ENCODE measurements around the gene RALGAPA2. TPM values are rescaled to one million over a fixed set of nuclear protein-coding genes. Genes with fewer than 3 reads are reported as not detected.

Gene RALGAPA2
- total RNA-seq, 1 experiment from 2014 or later, result 18.2 TPM

- no peaks in the 10 kb centered on the region for H3K27me3 Mint-ChIP-seq (ENCODE audit: low read depth)
- H3K4me1 Mint-ChIP-seq, result peaks cover 15% of the 10 kb centered on the region
- ChIA-PET POLR2A (no interaction called here), CTCF (interaction anchor here (1.6 kb wide), 1 partner anchor 11 kb away, joined by 5 read pairs; no protein-coding TSS in a partner anchor)
- no peak overlapping the region for H3K4me3 Mint-ChIP-seq
- H3K36me3 Mint-ChIP-seq, result 0 out of 2 replicates have a peak, but pooled peaks cover 8% of the 10 kb centered on the region
- DNase-seq (ENCODE audit: low spot score) (peak; percentile 25), ATAC-seq (peak; percentile 57)
- TF ChIP-seq PRDM15 (CRISPR knock-in tag; IDR thresholded peaks at IDR 0.05) (0 out of 2 replicates have a peak, but pooled peaks have one; percentile 8), AR (CRISPR knock-in tag; IDR thresholded peaks at IDR 0.05) (no peak), TEAD1 (CRISPR knock-in tag; IDR thresholded peaks at IDR 0.05) (no peak), CTCF (IDR thresholded peaks at IDR 0.05) (no peak), CREB1 (CRISPR knock-in tag; IDR thresholded peaks at IDR 0.05) (0 out of 2 replicates have a peak, but pooled peaks have one; percentile 25), ZNF263 (CRISPR knock-in tag; IDR thresholded peaks at IDR 0.05; ENCODE audit: low read depth) (no peak), ZNF281 (CRISPR knock-in tag; IDR thresholded peaks at IDR 0.05) (0 out of 2 replicates have a peak, but pooled peaks have one; percentile 14), FOXP4 (CRISPR knock-in tag; IDR thresholded peaks at IDR 0.05) (no peak), ATF2 (CRISPR knock-in tag; IDR thresholded peaks at IDR 0.05; ENCODE audit: borderline replicate concordance, low read depth) (no peak)
- no peak overlapping the region for H3K27ac Mint-ChIP-seq
- no peaks in the 10 kb centered on the region for H3K9me3 Mint-ChIP-seq
These were observed 316.4 kb downstream of the RALGAPA2 start for GRCh38 chr20:20395903-20396568.
